ENCODE data around the gene JMJD1C. TPM values are rescaled to one million over a fixed set of nuclear protein-coding genes. Genes with fewer than 3 reads are reported as not detected.

Gene JMJD1C
- total RNA-seq, 6 experiments from 2014 or later: 29.0 to 36.7 (median 32.8) TPM

DNA sequence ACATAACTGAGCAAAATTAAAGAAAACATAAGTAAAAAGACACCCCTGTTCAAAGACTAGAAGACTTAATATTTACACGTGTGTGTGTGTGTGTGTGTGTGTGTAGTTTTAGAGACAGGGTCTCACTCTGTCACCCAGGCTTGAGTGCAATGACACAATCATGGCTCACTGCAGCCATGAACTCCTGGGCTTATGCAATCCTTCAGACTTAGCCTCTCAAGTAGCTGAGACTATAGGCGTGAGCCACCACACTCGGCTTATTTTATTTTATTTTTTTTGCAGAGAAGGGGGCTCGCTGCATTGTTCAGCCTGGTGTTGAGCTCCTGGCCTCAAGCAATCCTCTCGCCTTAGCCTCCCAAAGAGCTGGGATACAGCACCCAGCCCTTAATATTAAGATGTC is 90.3 kb downstream of the JMJD1C start:
- Mint-ChIP-seq H3K27me3 (ENCODE audit: insufficient read depth) (peaks cover 2% of the 10 kb centered on the region; the same call in 1 of the 2 replicates), H3K4me3 (no peak overlapping the region), H3K27ac (peak overlapping the region; percentile 90), H3K9me3 (no peaks in the 10 kb centered on the region), H3K4me1 (ENCODE audit: low read depth) (peaks cover 37% of the 10 kb centered on the region), H3K36me3 (ENCODE audit: low read depth) (peaks cover 22% of the 10 kb centered on the region)
- no peak for DNase-seq
- TF ChIP-seq CTCF (IDR thresholded peaks at IDR 0.05): no peak

DNA sequence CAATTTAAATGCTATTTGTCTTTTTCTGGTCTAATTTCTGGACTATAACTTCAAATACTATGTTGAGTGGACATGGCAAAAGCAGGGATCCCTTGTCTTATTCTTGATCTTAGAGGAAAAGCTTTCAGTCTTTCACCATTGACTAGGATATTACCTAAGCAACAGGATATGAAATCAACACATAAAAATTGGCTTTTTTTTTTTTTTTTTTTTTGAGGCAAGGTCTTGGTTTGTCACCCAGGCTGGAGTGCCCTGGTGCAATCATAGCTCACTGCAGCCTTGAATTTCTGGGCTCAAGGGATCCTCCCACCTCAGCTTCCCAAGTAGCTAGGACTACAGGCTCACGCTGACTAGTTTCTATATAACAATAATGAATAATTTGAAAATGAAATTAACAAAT is 90.8 kb downstream of the JMJD1C start:
- peak overlapping the region; percentile 59 for H3K27ac Mint-ChIP-seq
- DNase-seq: no peak
- H3K36me3 Mint-ChIP-seq (ENCODE audit: low read depth): peaks cover 18% of the 10 kb centered on the region
- TF ChIP-seq CTCF (IDR thresholded peaks at IDR 0.05): no peak
- no peak overlapping the region for H3K4me3 Mint-ChIP-seq
- H3K27me3 Mint-ChIP-seq (ENCODE audit: insufficient read depth): peaks cover 2% of the 10 kb centered on the region; the same call in 1 of the 2 replicates
- peaks cover 37% of the 10 kb centered on the region for H3K4me1 Mint-ChIP-seq (ENCODE audit: low read depth)
- no peaks in the 10 kb centered on the region for H3K9me3 Mint-ChIP-seq

DNA sequence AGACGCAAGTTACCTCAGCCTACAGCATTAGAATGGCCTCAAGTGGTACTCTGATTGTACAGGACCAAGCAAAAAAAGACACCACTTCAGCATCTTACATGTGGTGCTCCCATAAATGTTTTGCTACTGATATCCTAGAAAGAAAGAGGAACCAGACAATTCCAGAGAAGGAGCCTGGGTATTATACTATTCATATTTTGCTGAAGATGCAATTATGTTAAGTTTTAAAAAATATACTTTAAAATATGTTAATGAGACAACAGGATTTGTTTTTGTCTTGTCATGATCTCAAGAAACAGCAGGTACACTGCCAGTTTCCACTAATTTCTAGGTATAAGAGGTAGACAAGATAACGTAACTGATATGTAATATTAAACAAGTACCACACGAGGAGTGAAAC is 92.6 kb downstream of the JMJD1C start:
- no peak for TF ChIP-seq CTCF (IDR thresholded peaks at IDR 0.05)
- no peak for DNase-seq
- Mint-ChIP-seq H3K27ac (no peak overlapping the region), H3K9me3 (no peaks in the 10 kb centered on the region), H3K4me3 (no peak overlapping the region), H3K4me1 (ENCODE audit: low read depth) (peaks cover 37% of the 10 kb centered on the region), H3K27me3 (ENCODE audit: insufficient read depth) (peaks cover 2% of the 10 kb centered on the region), H3K36me3 (ENCODE audit: low read depth) (peaks cover 18% of the 10 kb centered on the region)

GRCh38 chr10:63369711-63370110 is 96.1 kb downstream of the JMJD1C start:
- no peak overlapping the region for H3K27ac Mint-ChIP-seq
- TF ChIP-seq CTCF (IDR thresholded peaks at IDR 0.05): no peak
- peaks cover 9% of the 10 kb centered on the region for H3K36me3 Mint-ChIP-seq (ENCODE audit: low read depth)
- DNase-seq: no peak
- peaks cover 22% of the 10 kb centered on the region for H3K4me1 Mint-ChIP-seq (ENCODE audit: low read depth)
- H3K27me3 Mint-ChIP-seq (ENCODE audit: insufficient read depth): no peaks in the 10 kb centered on the region; the same call in 1 of the 2 replicates
- no peak overlapping the region for H3K4me3 Mint-ChIP-seq
- H3K9me3 Mint-ChIP-seq: no peaks in the 10 kb centered on the region

DNA sequence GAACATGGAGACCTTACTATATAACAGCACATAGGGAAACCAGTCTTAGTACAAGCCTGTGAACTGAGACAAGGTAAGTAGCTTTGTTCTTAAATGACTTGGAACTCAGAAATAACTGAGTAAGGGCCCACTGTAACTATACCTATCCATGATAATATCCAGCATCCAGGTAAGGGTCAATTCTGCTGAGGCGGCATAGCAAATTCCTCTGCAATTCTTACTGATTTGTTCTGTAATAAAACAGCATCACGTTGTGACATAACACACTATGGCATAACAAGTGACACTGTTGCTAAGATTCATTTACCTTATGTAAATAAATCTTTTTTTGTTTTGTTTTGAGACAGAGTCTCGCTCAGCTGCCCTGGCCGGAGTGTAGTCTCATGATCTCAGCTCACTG is 97.4 kb downstream of the JMJD1C start:
- no peak for TF ChIP-seq CTCF (IDR thresholded peaks at IDR 0.05)
- DNase-seq: no peak
- peaks cover 15% of the 10 kb centered on the region for H3K4me1 Mint-ChIP-seq (ENCODE audit: low read depth)
- H3K9me3 Mint-ChIP-seq: no peaks in the 10 kb centered on the region
- no peak overlapping the region for H3K27ac Mint-ChIP-seq
- peaks cover 9% of the 10 kb centered on the region for H3K36me3 Mint-ChIP-seq (ENCODE audit: low read depth)
- no peak overlapping the region for H3K4me3 Mint-ChIP-seq
- no peaks in the 10 kb centered on the region; the same call in 1 of the 2 replicates for H3K27me3 Mint-ChIP-seq (ENCODE audit: insufficient read depth)

DNA sequence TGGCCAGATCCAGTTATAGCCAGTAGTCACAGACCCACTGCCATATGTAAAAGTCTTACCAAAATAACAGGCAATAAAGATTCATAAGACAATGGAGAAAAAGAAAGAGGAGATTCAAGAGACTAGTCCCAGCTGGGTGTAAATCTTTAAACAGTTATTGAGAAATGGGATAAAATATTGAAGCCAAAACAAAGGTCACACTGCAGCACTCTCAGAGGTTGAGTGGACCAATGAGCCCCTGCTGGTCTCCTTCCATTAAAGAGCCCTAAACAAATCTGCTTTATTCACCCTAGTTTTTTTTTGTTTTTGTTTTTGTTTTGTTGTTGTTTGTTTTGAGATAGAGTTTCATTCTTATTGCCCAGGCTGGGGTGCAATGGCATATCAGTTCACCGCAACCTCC is 98.8 kb downstream of the JMJD1C start:
- no peak overlapping the region for H3K27ac Mint-ChIP-seq
- no peaks in the 10 kb centered on the region; the same call in 1 of the 2 replicates for H3K27me3 Mint-ChIP-seq (ENCODE audit: insufficient read depth)
- no peak for DNase-seq
- H3K4me3 Mint-ChIP-seq: no peak overlapping the region
- peaks cover 15% of the 10 kb centered on the region for H3K4me1 Mint-ChIP-seq (ENCODE audit: low read depth)
- H3K9me3 Mint-ChIP-seq: no peaks in the 10 kb centered on the region
- no peak for TF ChIP-seq CTCF (IDR thresholded peaks at IDR 0.05)
- H3K36me3 Mint-ChIP-seq (ENCODE audit: low read depth): peaks cover 4% of the 10 kb centered on the region; the same call in 1 of the 2 replicates
